ENCODE data around the gene SGPL1. TPM values are rescaled to one million over a fixed set of nuclear protein-coding genes. Genes with fewer than 3 reads are reported as not detected.

The SGPL1 gene
- total and polyA plus RNA-seq, 2 experiments from 2014 or later = 12.0 to 42.7 TPM

DNA sequence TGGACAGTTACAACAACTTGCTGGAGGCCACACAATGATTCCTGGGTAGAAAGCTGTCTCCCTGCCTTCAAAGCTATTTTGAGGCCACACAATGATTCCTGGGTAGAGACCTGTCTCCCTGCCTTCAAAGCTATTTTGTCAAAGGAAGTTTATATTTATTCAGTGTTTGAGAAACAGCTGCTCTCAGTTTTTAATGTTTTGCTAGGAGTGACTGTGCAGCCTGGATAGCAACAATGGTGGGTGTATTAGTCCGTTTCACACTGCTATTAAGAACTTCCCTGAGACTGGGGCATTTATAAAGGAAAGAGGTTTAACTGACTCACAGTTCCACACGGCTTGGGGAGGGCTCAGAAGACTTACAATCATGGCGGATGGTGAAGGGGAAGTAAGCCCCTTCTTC is 3.9 kb upstream of the SGPL1 start (continued):
- TF ChIP-seq EZH2phosphoT487 (IDR thresholded peaks at IDR 0.05; ENCODE audit: unreplicated experiment) (no peak), CREB1 (CRISPR knock-in tag; IDR thresholded peaks at IDR 0.05; ENCODE audit: low read depth) (no peak)
- TF ChIP-seq, protein P1, sequence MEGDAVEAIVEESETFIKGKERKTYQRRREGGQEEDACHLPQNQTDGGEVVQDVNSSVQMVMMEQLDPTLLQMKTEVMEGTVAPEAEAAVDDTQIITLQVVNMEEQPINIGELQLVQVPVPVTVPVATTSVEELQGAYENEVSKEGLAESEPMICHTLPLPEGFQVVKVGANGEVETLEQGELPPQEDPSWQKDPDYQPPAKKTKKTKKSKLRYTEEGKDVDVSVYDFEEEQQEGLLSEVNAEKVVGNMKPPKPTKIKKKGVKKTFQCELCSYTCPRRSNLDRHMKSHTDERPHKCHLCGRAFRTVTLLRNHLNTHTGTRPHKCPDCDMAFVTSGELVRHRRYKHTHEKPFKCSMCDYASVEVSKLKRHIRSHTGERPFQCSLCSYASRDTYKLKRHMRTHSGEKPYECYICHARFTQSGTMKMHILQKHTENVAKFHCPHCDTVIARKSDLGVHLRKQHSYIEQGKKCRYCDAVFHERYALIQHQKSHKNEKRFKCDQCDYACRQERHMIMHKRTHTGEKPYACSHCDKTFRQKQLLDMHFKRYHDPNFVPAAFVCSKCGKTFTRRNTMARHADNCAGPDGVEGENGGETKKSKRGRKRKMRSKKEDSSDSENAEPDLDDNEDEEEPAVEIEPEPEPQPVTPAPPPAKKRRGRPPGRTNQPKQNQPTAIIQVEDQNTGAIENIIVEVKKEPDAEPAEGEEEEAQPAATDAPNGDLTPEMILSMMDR (conservative IDR thresholded peaks at IDR 0.05; ENCODE audit: low read depth in 2 of 2) = no peak

DNA sequence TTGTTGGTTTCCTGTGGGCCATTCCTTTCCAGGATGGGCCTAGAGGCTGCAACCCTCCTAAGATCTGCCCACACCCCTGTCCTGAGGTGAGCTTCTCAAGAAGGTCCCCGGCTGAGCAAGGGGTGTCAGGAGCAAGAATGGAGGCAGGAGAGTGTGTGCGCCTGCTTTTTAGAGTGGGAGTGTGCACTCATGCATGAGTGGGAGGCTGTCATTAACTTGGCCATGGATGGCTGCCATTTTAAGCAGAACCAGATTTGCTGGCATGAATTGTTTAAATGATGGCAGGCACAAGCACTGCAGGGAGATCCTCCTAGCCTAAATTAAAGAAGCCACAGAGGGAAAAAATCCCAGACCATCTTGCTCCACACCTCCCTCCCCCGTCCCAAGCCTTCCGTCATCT is 2.9 kb upstream of the SGPL1 start:
- H2AFZ ChIP-seq = no peak overlapping the region
- no peak overlapping the region for H3K27ac Mint-ChIP-seq
- peaks cover 2% of the 10 kb centered on the region for H3K36me3 ChIP-seq (ENCODE audit: insufficient read depth)
- H3K4me1 ChIP-seq (ENCODE audit: insufficient read depth) = peaks cover 12% of the 10 kb centered on the region
- ATAC-seq = no peak
- H4K20me1 ChIP-seq (replicated peaks; ENCODE audit: insufficient read depth) = peaks cover 3% of the 10 kb centered on the region
- H3K27ac ChIP-seq (ENCODE audit: low read depth) = no peak overlapping the region
- H3K36me3 Mint-ChIP-seq (ENCODE audit: low read depth) = peaks cover 15% of the 10 kb centered on the region
- H3K79me2 ChIP-seq (replicated peaks; ENCODE audit: insufficient read depth) = peaks cover 12% of the 10 kb centered on the region
- no peak overlapping the region for H3K4me3 Mint-ChIP-seq
- H3K4me3 ChIP-seq = no peak overlapping the region
- no peaks in the 10 kb centered on the region for H3K9me3 Mint-ChIP-seq
- no peaks in the 10 kb centered on the region for H3K9me2 ChIP-seq (ENCODE audit: insufficient read depth)
- no peaks in the 10 kb centered on the region for H3K27me3 ChIP-seq (ENCODE audit: insufficient read depth)
- H3K27me3 Mint-ChIP-seq (ENCODE audit: insufficient read depth, low read depth, poor library complexity) = peaks cover 15% of the 10 kb centered on the region
- peaks cover 15% of the 10 kb centered on the region for H3K4me1 Mint-ChIP-seq
- H3K4me2 ChIP-seq = no peak overlapping the region
- no peaks in the 10 kb centered on the region for H3F3A ChIP-seq (replicated peaks; ENCODE audit: low read depth)
- DNase-seq (ENCODE audit: low spot score) = no peak
- no peak for TF ChIP-seq EZH2 (IDR thresholded peaks at IDR 0.05; ENCODE audit: low read depth, unreplicated experiment)
- no peak for TF ChIP-seq ZNF114 (CRISPR knock-in tag; IDR thresholded peaks at IDR 0.05)
- TF ChIP-seq, protein P2, sequence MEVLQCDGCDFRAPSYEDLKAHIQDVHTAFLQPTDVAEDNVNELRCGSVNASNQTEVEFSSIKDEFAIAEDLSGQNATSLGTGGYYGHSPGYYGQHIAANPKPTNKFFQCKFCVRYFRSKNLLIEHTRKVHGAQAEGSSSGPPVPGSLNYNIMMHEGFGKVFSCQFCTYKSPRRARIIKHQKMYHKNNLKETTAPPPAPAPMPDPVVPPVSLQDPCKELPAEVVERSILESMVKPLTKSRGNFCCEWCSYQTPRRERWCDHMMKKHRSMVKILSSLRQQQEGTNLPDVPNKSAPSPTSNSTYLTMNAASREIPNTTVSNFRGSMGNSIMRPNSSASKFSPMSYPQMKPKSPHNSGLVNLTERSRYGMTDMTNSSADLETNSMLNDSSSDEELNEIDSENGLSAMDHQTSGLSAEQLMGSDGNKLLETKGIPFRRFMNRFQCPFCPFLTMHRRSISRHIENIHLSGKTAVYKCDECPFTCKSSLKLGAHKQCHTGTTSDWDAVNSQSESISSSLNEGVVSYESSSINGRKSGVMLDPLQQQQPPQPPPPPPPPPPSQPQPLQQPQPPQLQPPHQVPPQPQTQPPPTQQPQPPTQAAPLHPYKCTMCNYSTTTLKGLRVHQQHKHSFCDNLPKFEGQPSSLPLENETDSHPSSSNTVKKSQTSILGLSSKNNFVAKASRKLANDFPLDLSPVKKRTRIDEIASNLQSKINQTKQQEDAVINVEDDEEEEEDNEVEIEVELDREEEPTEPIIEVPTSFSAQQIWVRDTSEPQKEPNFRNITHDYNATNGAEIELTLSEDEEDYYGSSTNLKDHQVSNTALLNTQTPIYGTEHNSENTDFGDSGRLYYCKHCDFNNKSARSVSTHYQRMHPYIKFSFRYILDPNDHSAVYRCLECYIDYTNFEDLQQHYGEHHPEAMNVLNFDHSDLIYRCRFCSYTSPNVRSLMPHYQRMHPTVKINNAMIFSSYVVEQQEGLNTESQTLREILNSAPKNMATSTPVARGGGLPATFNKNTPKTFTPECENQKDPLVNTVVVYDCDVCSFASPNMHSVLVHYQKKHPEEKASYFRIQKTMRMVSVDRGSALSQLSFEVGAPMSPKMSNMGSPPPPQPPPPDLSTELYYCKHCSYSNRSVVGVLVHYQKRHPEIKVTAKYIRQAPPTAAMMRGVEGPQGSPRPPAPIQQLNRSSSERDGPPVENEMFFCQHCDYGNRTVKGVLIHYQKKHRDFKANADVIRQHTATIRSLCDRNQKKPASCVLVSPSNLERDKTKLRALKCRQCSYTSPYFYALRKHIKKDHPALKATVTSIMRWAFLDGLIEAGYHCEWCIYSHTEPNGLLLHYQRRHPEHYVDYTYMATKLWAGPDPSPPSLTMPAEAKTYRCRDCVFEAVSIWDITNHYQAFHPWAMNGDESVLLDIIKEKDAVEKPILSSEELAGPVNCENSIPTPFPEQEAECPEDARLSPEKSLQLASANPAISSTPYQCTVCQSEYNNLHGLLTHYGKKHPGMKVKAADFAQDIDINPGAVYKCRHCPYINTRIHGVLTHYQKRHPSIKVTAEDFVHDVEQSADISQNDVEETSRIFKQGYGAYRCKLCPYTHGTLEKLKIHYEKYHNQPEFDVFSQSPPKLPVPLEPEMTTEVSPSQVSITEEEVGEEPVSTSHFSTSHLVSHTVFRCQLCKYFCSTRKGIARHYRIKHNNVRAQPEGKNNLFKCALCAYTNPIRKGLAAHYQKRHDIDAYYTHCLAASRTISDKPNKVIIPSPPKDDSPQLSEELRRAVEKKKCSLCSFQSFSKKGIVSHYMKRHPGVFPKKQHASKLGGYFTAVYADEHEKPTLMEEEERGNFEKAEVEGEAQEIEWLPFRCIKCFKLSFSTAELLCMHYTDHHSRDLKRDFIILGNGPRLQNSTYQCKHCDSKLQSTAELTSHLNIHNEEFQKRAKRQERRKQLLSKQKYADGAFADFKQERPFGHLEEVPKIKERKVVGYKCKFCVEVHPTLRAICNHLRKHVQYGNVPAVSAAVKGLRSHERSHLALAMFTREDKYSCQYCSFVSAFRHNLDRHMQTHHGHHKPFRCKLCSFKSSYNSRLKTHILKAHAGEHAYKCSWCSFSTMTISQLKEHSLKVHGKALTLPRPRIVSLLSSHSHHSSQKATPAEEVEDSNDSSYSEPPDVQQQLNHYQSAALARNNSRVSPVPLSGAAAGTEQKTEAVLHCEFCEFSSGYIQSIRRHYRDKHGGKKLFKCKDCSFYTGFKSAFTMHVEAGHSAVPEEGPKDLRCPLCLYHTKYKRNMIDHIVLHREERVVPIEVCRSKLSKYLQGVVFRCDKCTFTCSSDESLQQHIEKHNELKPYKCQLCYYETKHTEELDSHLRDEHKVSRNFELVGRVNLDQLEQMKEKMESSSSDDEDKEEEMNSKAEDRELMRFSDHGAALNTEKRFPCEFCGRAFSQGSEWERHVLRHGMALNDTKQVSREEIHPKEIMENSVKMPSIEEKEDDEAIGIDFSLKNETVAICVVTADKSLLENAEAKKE (CRISPR knock-in tag; IDR thresholded peaks at IDR 0.05) = no peak
- TF ChIP-seq NANOG (IDR thresholded peaks at IDR 0.05; ENCODE audit: borderline replicate concordance) = no peak
- TF ChIP-seq, protein P1 (conservative IDR thresholded peaks at IDR 0.05; ENCODE audit: low read depth in 2 of 2) = no peak
- TF ChIP-seq POLR2AphosphoS5 (IDR thresholded peaks at IDR 0.05; ENCODE audit: low read depth) = no peak
- no peak for TF ChIP-seq CREB1 (CRISPR knock-in tag; IDR thresholded peaks at IDR 0.05; ENCODE audit: low read depth)
- TF ChIP-seq, protein P3, sequence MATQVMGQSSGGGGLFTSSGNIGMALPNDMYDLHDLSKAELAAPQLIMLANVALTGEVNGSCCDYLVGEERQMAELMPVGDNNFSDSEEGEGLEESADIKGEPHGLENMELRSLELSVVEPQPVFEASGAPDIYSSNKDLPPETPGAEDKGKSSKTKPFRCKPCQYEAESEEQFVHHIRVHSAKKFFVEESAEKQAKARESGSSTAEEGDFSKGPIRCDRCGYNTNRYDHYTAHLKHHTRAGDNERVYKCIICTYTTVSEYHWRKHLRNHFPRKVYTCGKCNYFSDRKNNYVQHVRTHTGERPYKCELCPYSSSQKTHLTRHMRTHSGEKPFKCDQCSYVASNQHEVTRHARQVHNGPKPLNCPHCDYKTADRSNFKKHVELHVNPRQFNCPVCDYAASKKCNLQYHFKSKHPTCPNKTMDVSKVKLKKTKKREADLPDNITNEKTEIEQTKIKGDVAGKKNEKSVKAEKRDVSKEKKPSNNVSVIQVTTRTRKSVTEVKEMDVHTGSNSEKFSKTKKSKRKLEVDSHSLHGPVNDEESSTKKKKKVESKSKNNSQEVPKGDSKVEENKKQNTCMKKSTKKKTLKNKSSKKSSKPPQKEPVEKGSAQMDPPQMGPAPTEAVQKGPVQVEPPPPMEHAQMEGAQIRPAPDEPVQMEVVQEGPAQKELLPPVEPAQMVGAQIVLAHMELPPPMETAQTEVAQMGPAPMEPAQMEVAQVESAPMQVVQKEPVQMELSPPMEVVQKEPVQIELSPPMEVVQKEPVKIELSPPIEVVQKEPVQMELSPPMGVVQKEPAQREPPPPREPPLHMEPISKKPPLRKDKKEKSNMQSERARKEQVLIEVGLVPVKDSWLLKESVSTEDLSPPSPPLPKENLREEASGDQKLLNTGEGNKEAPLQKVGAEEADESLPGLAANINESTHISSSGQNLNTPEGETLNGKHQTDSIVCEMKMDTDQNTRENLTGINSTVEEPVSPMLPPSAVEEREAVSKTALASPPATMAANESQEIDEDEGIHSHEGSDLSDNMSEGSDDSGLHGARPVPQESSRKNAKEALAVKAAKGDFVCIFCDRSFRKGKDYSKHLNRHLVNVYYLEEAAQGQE (IDR thresholded peaks at IDR 0.05; ENCODE audit: unreplicated experiment) = no peak
- no peak for TF ChIP-seq STAT1 (IDR thresholded peaks at IDR 0.05; ENCODE audit: unreplicated experiment)

Measured in GM23338 (cell line).